ENCODE results near the gene CPNE4. TPM values are rescaled to one million over a fixed set of nuclear protein-coding genes. Genes with fewer than 3 reads are reported as not detected.

Gene CPNE4
- total RNA-seq, 1 experiment from 2014 or later: 1.9 TPM

GRCh38 chr3:131669600-131669999 lies 365.2 kb downstream of the CPNE4 start:
- no peaks in the 10 kb centered on the region for H3K9me3 ChIP-seq (ENCODE audit: control insufficient read depth, low read depth, low read length)
- TF ChIP-seq, protein P1, sequence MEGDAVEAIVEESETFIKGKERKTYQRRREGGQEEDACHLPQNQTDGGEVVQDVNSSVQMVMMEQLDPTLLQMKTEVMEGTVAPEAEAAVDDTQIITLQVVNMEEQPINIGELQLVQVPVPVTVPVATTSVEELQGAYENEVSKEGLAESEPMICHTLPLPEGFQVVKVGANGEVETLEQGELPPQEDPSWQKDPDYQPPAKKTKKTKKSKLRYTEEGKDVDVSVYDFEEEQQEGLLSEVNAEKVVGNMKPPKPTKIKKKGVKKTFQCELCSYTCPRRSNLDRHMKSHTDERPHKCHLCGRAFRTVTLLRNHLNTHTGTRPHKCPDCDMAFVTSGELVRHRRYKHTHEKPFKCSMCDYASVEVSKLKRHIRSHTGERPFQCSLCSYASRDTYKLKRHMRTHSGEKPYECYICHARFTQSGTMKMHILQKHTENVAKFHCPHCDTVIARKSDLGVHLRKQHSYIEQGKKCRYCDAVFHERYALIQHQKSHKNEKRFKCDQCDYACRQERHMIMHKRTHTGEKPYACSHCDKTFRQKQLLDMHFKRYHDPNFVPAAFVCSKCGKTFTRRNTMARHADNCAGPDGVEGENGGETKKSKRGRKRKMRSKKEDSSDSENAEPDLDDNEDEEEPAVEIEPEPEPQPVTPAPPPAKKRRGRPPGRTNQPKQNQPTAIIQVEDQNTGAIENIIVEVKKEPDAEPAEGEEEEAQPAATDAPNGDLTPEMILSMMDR (conservative IDR thresholded peaks at IDR 0.05): no peak
- H3K4me1 ChIP-seq (ENCODE audit: insufficient read depth, low read length): no peaks in the 10 kb centered on the region; the same call in 1 of the 2 replicates
- Mint-ChIP-seq H3K27me3 (ENCODE audit: low read depth) (0 out of 2 replicates have a peak, but pooled peaks cover 1% of the 10 kb centered on the region), H3K4me3 (no peak overlapping the region; a peak in 1 of 5 replicates), H3K4me1 (peaks cover 16 to 18% of the 10 kb centered on the region in 2 experiments), H3K27ac (peak overlapping the region in 1 of 3 experiments; percentile 21; a peak in 1 of 7 replicates), H3K36me3 (ENCODE audit: insufficient read depth in 1 of 3, low read depth in 3 of 3) (peaks cover 0 to 8% (median 6%) of the 10 kb centered on the region in 3 experiments; a peak in 4 of 7 replicates), H3K9me3 (peaks cover 0 to 2% of the 10 kb centered on the region in 2 experiments; a peak in 1 of 5 replicates)
- H2BK120ac ChIP-seq (ENCODE audit: low read depth, low read length, poor library complexity, severe bottlenecking): no peak overlapping the region
- H3K18ac ChIP-seq (ENCODE audit: insufficient read length, low read depth, low read length): no peak overlapping the region
- H4K91ac ChIP-seq (ENCODE audit: insufficient read length, low read depth, low read length): no peak overlapping the region
- no peak overlapping the region for H4K8ac ChIP-seq (replicated peaks; ENCODE audit: insufficient read length, low read depth, low read length)
- H3K4me2 ChIP-seq (ENCODE audit: insufficient read depth, insufficient read length, low read length): no peak overlapping the region
- H3K27ac ChIP-seq (ENCODE audit: insufficient read length, low read depth, low read length): no peak overlapping the region
- no peak overlapping the region for H2BK5ac ChIP-seq (ENCODE audit: insufficient read length, low read length)
- WGBS (ENCODE audit: extremely low coverage, insufficient read length, low lambda C conversion rate): no CpG with 5 or more reads among the region's 4 CpGs
- no peak overlapping the region for H3K23ac ChIP-seq (ENCODE audit: insufficient read length, low read depth, low read length)
- H2BK15ac ChIP-seq (ENCODE audit: low read depth, low read length): no peak overlapping the region
- H3K4ac ChIP-seq (ENCODE audit: low read depth, low read length): no peak overlapping the region
- no peak overlapping the region for H2BK20ac ChIP-seq (ENCODE audit: low read depth, low read length, poor library complexity, severe bottlenecking)
- no peak overlapping the region for H3T11ph ChIP-seq (ENCODE audit: low read length)
- H2AK5ac ChIP-seq (ENCODE audit: insufficient read length, low read length): no peak overlapping the region
- H3K27me3 ChIP-seq (ENCODE audit: insufficient read depth, low read length): no peaks in the 10 kb centered on the region
- H4K20me1 ChIP-seq (ENCODE audit: control insufficient read depth, insufficient read depth, insufficient read length): no peaks in the 10 kb centered on the region
- H4K5ac ChIP-seq (ENCODE audit: insufficient read length, low read depth, low read length): no peak overlapping the region
- no peak overlapping the region for H3K56ac ChIP-seq (ENCODE audit: insufficient read length, low read depth, low read length)
- H3K79me2 ChIP-seq (ENCODE audit: insufficient read depth, low read length): no peaks in the 10 kb centered on the region
- no peak overlapping the region for H2AFZ ChIP-seq (ENCODE audit: low read length)
- H3K9ac ChIP-seq (ENCODE audit: extremely low read depth, insufficient read length, low read length): no peak overlapping the region
- H2BK12ac ChIP-seq (ENCODE audit: insufficient read length, low read depth, low read length): no peak overlapping the region
- H3K14ac ChIP-seq (ENCODE audit: insufficient read depth, low read length): no peak overlapping the region
- H3K79me1 ChIP-seq (ENCODE audit: insufficient read depth, low read depth, low read length, poor library complexity, severe bottlenecking): no peaks in the 10 kb centered on the region
- no peaks in the 10 kb centered on the region for H3K23me2 ChIP-seq (ENCODE audit: insufficient read length, low read depth, low read length, poor library complexity, severe bottlenecking)
- no peak for DNase-seq
